Omental fat pad (tissue), 4 donors: ENCODE measurements around the gene DSCAML1. TPM values are rescaled to one million over a fixed set of nuclear protein-coding genes. Genes with fewer than 3 reads are reported as not detected.

Source experiments
- ATAC-seq: fragments of 150-250 bp; one replicate; pipeline ENCODE4 v1.9.1; 2016; ENCODE audit warnings: mild to moderate bottlenecking, moderate library complexity; ENCODE audit not compliant: low FRiP score
- DNase-seq: peaks from one replicate; pipeline ENCODE4 v3.0.0-alpha.2; 2019; ENCODE audit warnings: low spot score
- CTCF ChIP-seq, 3 donors: fragments of 450-650 bp; IDR thresholded peaks; one replicate each; pipeline ENCODE4 v1.5.1; 2016 to 2017; ENCODE audit warnings: antibody characterized with exemption in 3 of 3, mild to moderate bottlenecking in 3 of 3, moderate library complexity in 2 of 3
- total RNA-seq, 4 donors: library from RNA; depleted of rRNA; stranded (reverse); fragments of >200 nt; gene quantifications; one replicate each; pipeline ENCODE4 v1.1.0, GENCODE V29; 2016

Gene DSCAML1
- total RNA-seq, 4 donors from 2014 or later = 0.95 to 10.9 (median 3.9) TPM

GRCh38 chr11:117580866-117581265 lies 216.2 kb downstream of the DSCAML1 start:
- ATAC-seq (no peak), DNase-seq (no peak)
- no peak for TF ChIP-seq CTCF (IDR thresholded peaks at IDR 0.05)

GRCh38 chr11:117579161-117579560 lies 217.9 kb downstream of the DSCAML1 start:
- ATAC-seq (no peak), DNase-seq (no peak)

GRCh38 chr11:117575856-117576255 lies 221.2 kb downstream of the DSCAML1 start:
- no peak for TF ChIP-seq CTCF (IDR thresholded peaks at IDR 0.05)
- no peak for ATAC-seq
- DNase-seq = no peak

More at GRCh38 chr11:117579161-117579560, 217.9 kb downstream of the DSCAML1 start:
- TF ChIP-seq CTCF (IDR thresholded peaks at IDR 0.05) = no peak

GRCh38 chr11:117574551-117574950 lies 222.5 kb downstream of the DSCAML1 start:
- DNase-seq = no peak
- TF ChIP-seq CTCF (IDR thresholded peaks at IDR 0.05) = no peak
- no peak for ATAC-seq

GRCh38 chr11:117573326-117573725 lies 223.7 kb downstream of the DSCAML1 start:
- DNase-seq = no peak
- ATAC-seq = no peak
- no peak for TF ChIP-seq CTCF (IDR thresholded peaks at IDR 0.05)

- no peak for DNase-seq
- ATAC-seq = no peak
- no peak for TF ChIP-seq CTCF (IDR thresholded peaks at IDR 0.05)
These were observed 224.3 kb downstream of the DSCAML1 start for GRCh38 chr11:117572671-117573070.

- DNase-seq = no peak
- ATAC-seq = no peak
- TF ChIP-seq CTCF (IDR thresholded peaks at IDR 0.05) = no peak
These were observed 224.9 kb downstream of the DSCAML1 start for GRCh38 chr11:117572129-117572528.
